Stomach (tissue), 9 donors: ENCODE measurements around the gene CSGALNACT2. TPM values are rescaled to one million over a fixed set of nuclear protein-coding genes. Genes with fewer than 3 reads are reported as not detected.

Experiments
- DNase-seq, 2 donors: peaks; one replicate each; pipeline versions ENCODE4 v3.0.0 to v3.0.0-alpha.2; 2013 to 2019
- H3K27ac ChIP-seq, 5 donors: fragments of 200-600 bp in 4 of 5; sonication (generic) in 4 of 5; one replicate each; pipeline ENCODE4 v1.5.1; 2013 to 2019; ENCODE audit warnings: mild to moderate bottlenecking in 1 of 5, moderate library complexity in 1 of 5
- H3K27me3 ChIP-seq, 3 donors: fragments of 200-600 bp; sonication (generic); one replicate each; pipeline ENCODE4 v1.5.1; 2017 to 2019; ENCODE audit warnings: mixed run types in 1 of 3
- H3K36me3 ChIP-seq, 4 donors: fragments of 200-600 bp; sonication (generic); 1 replicate in 3 of 4; 2 replicates in 1 of 4; pipeline ENCODE4 v1.5.1; 2016 to 2019
- H3K4me1 ChIP-seq, 4 donors: fragments of 200-600 bp; sonication (generic); one replicate each; pipeline ENCODE4 v1.5.1; 2016 to 2019
- H3K4me3 ChIP-seq, 4 donors: fragments of 200-600 bp; sonication (generic) in 3 of 4; one replicate each; pipeline ENCODE4 v1.5.1; 2016 to 2019; ENCODE audit warnings: mild to moderate bottlenecking in 1 of 4
- H3K9me3 ChIP-seq, 4 donors: fragments of 200-600 bp; sonication (generic); one replicate each; pipeline ENCODE4 v1.5.1; 2016 to 2019
- CTCF ChIP-seq, 7 experiments: fragments of 450-650 bp in 4 of 7; fragments of 200-600 bp in 3 of 7; sonication (generic) in 3 of 7; IDR thresholded peaks; one replicate each; pipeline ENCODE4 v1.5.1; 2016 to 2019; ENCODE audit warnings: antibody characterized with exemption in 7 of 7, control low read depth in 2 of 7, mild to moderate bottlenecking in 1 of 7
- EP300 ChIP-seq: sonication (generic); formaldehyde crosslinking; IDR thresholded peaks from one replicate; pipeline ENCODE4 v1.6.1; 2017; ENCODE audit warnings: antibody characterized with exemption
- POLR2A ChIP-seq, 4 donors: fragments of 450-650 bp; IDR thresholded peaks; one replicate each; pipeline ENCODE4 v1.6.1; 2016; ENCODE audit warnings: antibody characterized with exemption in 4 of 4, control low read depth in 2 of 4, mild to moderate bottlenecking in 1 of 4, moderate library complexity in 1 of 4
- POLR2AphosphoS5 ChIP-seq, 3 donors: sonication (generic); formaldehyde crosslinking; IDR thresholded peaks; one replicate each; pipeline ENCODE4 v1.6.1; 2016; ENCODE audit warnings: antibody characterized with exemption in 3 of 3
- WGBS, 5 donors: extraction: QIAGEN DNeasy Blood & Tissue Kit in 3 of 5; methylation state at CpG; one replicate each; pipeline versions ENCODE4 v1.1.5 to v1.1.7; 2013 to 2018; 5-methylcytosine and 5-hydroxymethylcytosine counted together
- intact Hi-C: fragments of 100-400 bp; cut with DNase I; formaldehyde crosslinking; loops from one replicate; pipeline ENCODE4 v1.15.1; 2023; ENCODE audit warnings: low total_unique reads
- polyA plus RNA-seq, 3 donors: library from polyadenylated mRNA; stranded (reverse); fragments of 200-250 nt; gene quantifications; one replicate each; pipeline ENCODE4 v1.2.3, GENCODE V29; 2013
- total RNA-seq, 5 donors: library from RNA; depleted of rRNA; stranded (reverse); fragments of >200 nt; gene quantifications; one replicate each; pipeline versions ENCODE4 v1.1.0 to v1.2.3, GENCODE V29; 2014 to 2016
- donor health status: healthy with polysubstance abuse.
- donor health status: Bipolar disorder and iron deficiency.
- donor health status: healthy.

Gene CSGALNACT2
- total and polyA plus RNA-seq, 8 donors: 2.0 to 30.1 (median 7.8) TPM

- Histone ChIP-seq H3K27me3 (peaks cover 0 to 9% (median 0%) of the 10 kb centered on the region in 3 donors), H3K9me3 (no peaks in the 10 kb centered on the region), H3K36me3 (peaks cover 0 to 6% (median 0%) of the 10 kb centered on the region in 4 donors), H3K4me3 (no peak overlapping the region), H3K4me1 (peaks cover 12 to 21% (median 17%) of the 10 kb centered on the region in 4 donors), H3K27ac (no peak overlapping the region)
- TF ChIP-seq POLR2AphosphoS5 (IDR thresholded peaks at IDR 0.05) (no peak), POLR2A (IDR thresholded peaks at IDR 0.05) (no peak)
- 85 to 94% (median 92%) methylated on average over 7 to 13 of the region's 13 CpGs for WGBS, 5 donors
- peak in 1 of 2 donors; percentile 17 for DNase-seq
- intact Hi-C loops: no loop called here
These were observed 62.5 kb downstream of the CSGALNACT2 start for GRCh38 chr10:43200538-43201390.

- peaks cover 12 to 21% (median 17%) of the 10 kb centered on the region in 4 donors for H3K4me1 ChIP-seq
- peaks cover 0 to 9% (median 0%) of the 10 kb centered on the region in 3 donors for H3K27me3 ChIP-seq
- WGBS, 5 donors: 76 to 92% (median 87%) methylated on average over 10 to 11 of the region's 11 CpGs
- H3K27ac ChIP-seq: no peak overlapping the region
- TF ChIP-seq POLR2AphosphoS5 (IDR thresholded peaks at IDR 0.05): no peak
- no peak for TF ChIP-seq CTCF (IDR thresholded peaks at IDR 0.05)
- no peak for TF ChIP-seq POLR2A (IDR thresholded peaks at IDR 0.05)
- no peak for TF ChIP-seq EP300
- H3K9me3 ChIP-seq: no peaks in the 10 kb centered on the region
- H3K4me3 ChIP-seq: peak overlapping the region in 2 of 4 donors; percentile 52 to 58
- peak in 1 of 2 donors; percentile 23 for DNase-seq
- intact Hi-C loops: no loop called here
- peaks cover 0 to 6% (median 0%) of the 10 kb centered on the region in 4 donors for H3K36me3 ChIP-seq
These were observed 63.4 kb downstream of the CSGALNACT2 start for GRCh38 chr10:43201545-43202131.

DNA sequence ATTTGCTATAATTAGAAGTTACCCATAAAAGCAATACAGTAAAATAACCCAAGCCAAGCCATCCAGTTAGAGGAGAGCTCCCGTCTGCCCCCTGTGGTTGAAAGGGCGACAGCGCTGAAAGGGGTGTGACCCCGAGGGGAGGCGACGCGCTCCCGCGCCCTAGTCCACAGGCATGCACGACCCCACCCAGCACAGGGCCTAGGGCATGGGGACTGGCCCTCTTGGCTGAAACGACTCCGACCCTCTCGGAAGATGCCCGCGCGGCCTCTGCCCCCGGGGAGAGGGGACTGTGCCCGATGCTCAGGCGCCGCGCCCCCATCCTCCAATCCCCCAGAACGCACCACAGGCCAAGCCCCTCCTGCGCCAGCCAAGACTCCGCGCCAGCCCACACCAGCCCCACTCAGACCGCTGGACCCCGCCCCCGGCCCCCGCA, 64.0 kb downstream of the CSGALNACT2 start:
- intact Hi-C loops: no loop called here

GRCh38 chr10:43202657-43203447, 64.6 kb downstream of the CSGALNACT2 start:
- TF ChIP-seq EP300 (no peak), POLR2A (IDR thresholded peaks at IDR 0.05) (no peak), CTCF (IDR thresholded peaks at IDR 0.05) (no peak), POLR2AphosphoS5 (IDR thresholded peaks at IDR 0.05) (no peak)
- intact Hi-C loops: no loop called here
- Histone ChIP-seq H3K27ac (peak overlapping the region in 1 of 5 donors; percentile 24), H3K4me1 (peaks cover 12 to 21% (median 17%) of the 10 kb centered on the region in 4 donors), H3K4me3 (peak overlapping the region; percentile 40 to 58 (median 49)), H3K9me3 (no peaks in the 10 kb centered on the region), H3K27me3 (peaks cover 0 to 9% (median 0%) of the 10 kb centered on the region in 3 donors), H3K36me3 (peaks cover 0 to 6% (median 0%) of the 10 kb centered on the region in 4 donors)
- WGBS, 5 donors: 17 to 27% (median 24%) methylated on average over 22 to 35 of the region's 35 CpGs
- peak; percentile 31 to 65 for DNase-seq

More for the DNA sequence above, 64.0 kb downstream of the CSGALNACT2 start:
- Histone ChIP-seq H3K4me3 (peak overlapping the region; percentile 40 to 58 (median 49)), H3K4me1 (peaks cover 12 to 21% (median 17%) of the 10 kb centered on the region in 4 donors), H3K27me3 (peaks cover 0 to 9% (median 0%) of the 10 kb centered on the region in 3 donors), H3K36me3 (peaks cover 0 to 6% (median 0%) of the 10 kb centered on the region in 4 donors), H3K27ac (no peak overlapping the region), H3K9me3 (no peaks in the 10 kb centered on the region)
- 2 to 4% (median 2%) methylated on average over 15 to 29 of the region's 29 CpGs for WGBS, 5 donors
- TF ChIP-seq EP300 (no peak), POLR2A (IDR thresholded peaks at IDR 0.05) (no peak), POLR2AphosphoS5 (IDR thresholded peaks at IDR 0.05) (no peak), CTCF (IDR thresholded peaks at IDR 0.05) (peak in 3 of 7 experiments; percentile 34 to 43 (median 43))
- peak; percentile 26 to 71 for DNase-seq
